Caco-2 (cell line): ENCODE data around the gene C11orf58. TPM values are rescaled to one million over a fixed set of nuclear protein-coding genes. Genes with fewer than 3 reads are reported as not detected.

Source experiments
- BruUV-seq: library from RNA; stranded (reverse); fragments of 400-500 nt; replicated peaks from 2 replicates; lab custom pipeline; 2021; lab: Mats Ljungman, UMichigan
- CTCF ChIA-PET: fragments of 300-600 bp; sonication (Branson Sonifier 250); formaldehyde crosslinking; loops from one replicate; lab custom pipeline; 2022; ENCODE audit warnings: antibody characterized with exemption; lab: Charles Lee
- POLR2A ChIA-PET: fragments of 300-600 bp; sonication (Branson Sonifier 250); formaldehyde crosslinking; loops from one replicate; lab custom pipeline; 2022; ENCODE audit warnings: antibody characterized with exemption; lab: Charles Lee
- DNase-seq, 2 experiments: peaks; one replicate each; pipeline versions ENCODE4 v3.0.0 to v3.0.0-alpha.2; 2020 to 2022
- H3K27me3 ChIP-seq: replicated peaks from 2 replicates; pipeline ENCODE4 v1.6.0; 2011; ENCODE audit warnings: low read length; ENCODE audit not compliant: control insufficient read depth, insufficient read depth
- H3K36me3 ChIP-seq: 2 replicates; pipeline ENCODE4 v1.5.1; 2011; ENCODE audit warnings: low read length; ENCODE audit not compliant: control insufficient read depth, insufficient read depth
- H3K4me1 ChIP-seq: fragments of 250-450 bp; sonication (Bioruptor Pico); 2 replicates; pipeline ENCODE4 v1.5.1; 2020; ENCODE audit warnings: mild to moderate bottlenecking
- H3K4me3 ChIP-seq: 2 replicates; pipeline ENCODE4 v1.5.1; 2011; ENCODE audit warnings: low read depth, mild to moderate bottlenecking, control low read depth, low read length
- H3K9me3 ChIP-seq: fragments of 250-450 bp; sonication (Bioruptor Pico); 2 replicates; pipeline ENCODE4 v1.5.1; 2020; ENCODE audit warnings: mild to moderate bottlenecking, moderate library complexity
- H3K27ac Mint-ChIP-seq: one replicate; pipeline ENCODE4 v1.8.0; 2022; ENCODE audit warnings: mixed read lengths; ENCODE audit not compliant: unreplicated experiment
- H3K27me3 Mint-ChIP-seq: one replicate; pipeline ENCODE4 v1.8.0; 2022; ENCODE audit warnings: mixed read lengths; ENCODE audit not compliant: insufficient read depth, unreplicated experiment
- H3K36me3 Mint-ChIP-seq: one replicate; pipeline ENCODE4 v1.8.0; 2022; ENCODE audit warnings: mild to moderate bottlenecking, mixed read lengths; ENCODE audit not compliant: insufficient read depth, unreplicated experiment
- H3K4me1 Mint-ChIP-seq: one replicate; pipeline ENCODE4 v1.8.0; 2022; ENCODE audit warnings: low read depth, mixed read lengths; ENCODE audit not compliant: unreplicated experiment
- H3K4me3 Mint-ChIP-seq: one replicate; pipeline ENCODE4 v1.8.0; 2022; ENCODE audit warnings: mild to moderate bottlenecking, moderate library complexity, mixed read lengths; ENCODE audit not compliant: unreplicated experiment
- H3K9me3 Mint-ChIP-seq: one replicate; pipeline ENCODE4 v1.8.0; 2022; ENCODE audit warnings: mixed read lengths; ENCODE audit not compliant: unreplicated experiment
- CTCF ChIP-seq, 2 experiments: fragments of 200-600 bp in 1 of 2; IDR thresholded peaks; 1 replicate in 1 of 2; 2 replicates in 1 of 2; pipeline versions ENCODE4 v1.5.1 to v1.8.0; 2011 to 2022; ENCODE audit warnings: antibody characterized with exemption in 1 of 2, control low read depth in 1 of 2, inconsistent platforms in 1 of 2, low read depth in 1 of 2, low read length in 1 of 2, mild to moderate bottlenecking in 1 of 2, moderate library complexity in 1 of 2; ENCODE audit not compliant: insufficient read depth in 1 of 2, severe bottlenecking in 1 of 2, unreplicated experiment in 1 of 2
- intact Hi-C: fragments of 100-400 bp; cut with micrococcal nuclease; formaldehyde crosslinking; loops from one replicate; pipeline ENCODE4 v1.10.0; 2022; ENCODE audit not compliant: unreplicated experiment
- total RNA-seq: library from RNA; stranded (reverse); gene quantifications from 2 replicates; pipeline ENCODE4 v1.2.3, GENCODE V29; 2022

C11orf58 gene
- total RNA-seq, 1 experiment from 2014 or later, result 209 TPM

- intact Hi-C loops, result loop anchor here (2.0 kb wide), 1 partner anchor 277 kb away; no protein-coding TSS in a partner anchor
Observed at GRCh38 chr11:16785520-16786128, 47.2 kb downstream of the C11orf58 start.

GRCh38 chr11:16786131-16786530, 47.7 kb downstream of the C11orf58 start:
- DNase-seq, result no peak
- H3K36me3 ChIP-seq, result no peaks in the 10 kb centered on the region; the same call in none of the 2 replicates
- H3K4me3 ChIP-seq, result no peak overlapping the region
- no peaks in the 10 kb centered on the region for H3K9me3 Mint-ChIP-seq
- H3K27me3 ChIP-seq, result no peaks in the 10 kb centered on the region
- no peak for TF ChIP-seq CTCF (IDR thresholded peaks at IDR 0.05; ENCODE audit: insufficient read depth in 1 of 2, low read depth in 1 of 2, low read length in 1 of 2, severe bottlenecking in 1 of 2, unreplicated experiment in 1 of 2)
- H3K27ac Mint-ChIP-seq, result no peak overlapping the region
- peaks cover 15% of the 10 kb centered on the region for H3K4me1 Mint-ChIP-seq
- peaks cover 34% of the 10 kb centered on the region for H3K36me3 Mint-ChIP-seq
- no peak overlapping the region for H3K4me3 Mint-ChIP-seq
- H3K4me1 ChIP-seq, result peaks cover 22% of the 10 kb centered on the region
- no TSS peak for BruUV-seq
- H3K9me3 ChIP-seq, result no peaks in the 10 kb centered on the region
- CTCF ChIA-PET, result interaction anchor here (1.0 to 1.3 kb wide), 4 partner anchors 34 to 292 kb away, joined by 3 to 6 read pairs (median 4); no protein-coding TSS in a partner anchor
- POLR2A ChIA-PET, result interaction anchor here (0.6 kb wide), 1 partner anchor 91 kb away, joined by 3 read pairs; no protein-coding TSS in a partner anchor
- H3K27me3 Mint-ChIP-seq, result no peaks in the 10 kb centered on the region
- intact Hi-C loops, result no loop called here

More at GRCh38 chr11:16785520-16786128, 47.2 kb downstream of the C11orf58 start:
- H3K27ac Mint-ChIP-seq, result no peak overlapping the region
- peaks cover 22% of the 10 kb centered on the region for H3K4me1 ChIP-seq
- no peaks in the 10 kb centered on the region for H3K9me3 Mint-ChIP-seq
- ChIA-PET CTCF (interaction anchor here (0.6 to 1.3 kb wide), 6 partner anchors 12 to 293 kb away, joined by 3 to 6 read pairs (median 4); no protein-coding TSS in a partner anchor), POLR2A (no interaction called here)
- DNase-seq, result peak; percentile 66 to 76
- no peak overlapping the region for H3K4me3 ChIP-seq
- H3K4me3 Mint-ChIP-seq, result no peak overlapping the region
- no peaks in the 10 kb centered on the region for H3K9me3 ChIP-seq
- no peaks in the 10 kb centered on the region for H3K27me3 ChIP-seq
- H3K4me1 Mint-ChIP-seq, result peaks cover 15% of the 10 kb centered on the region
- TF ChIP-seq CTCF (IDR thresholded peaks at IDR 0.05; ENCODE audit: insufficient read depth in 1 of 2, low read depth in 1 of 2, low read length in 1 of 2, severe bottlenecking in 1 of 2, unreplicated experiment in 1 of 2), result peak; percentile 89 to 92
- H3K36me3 Mint-ChIP-seq, result peaks cover 34% of the 10 kb centered on the region
- no peaks in the 10 kb centered on the region for H3K27me3 Mint-ChIP-seq
- no peaks in the 10 kb centered on the region; the same call in none of the 2 replicates for H3K36me3 ChIP-seq
- no TSS peak for BruUV-seq

- H3K27me3 Mint-ChIP-seq, result no peaks in the 10 kb centered on the region
- no peaks in the 10 kb centered on the region for H3K27me3 ChIP-seq
- H3K9me3 ChIP-seq, result no peaks in the 10 kb centered on the region
- H3K27ac Mint-ChIP-seq, result no peak overlapping the region
- no peak overlapping the region for H3K4me3 ChIP-seq
- peaks cover 15% of the 10 kb centered on the region for H3K4me1 Mint-ChIP-seq
- POLR2A ChIA-PET, result no interaction called here
- BruUV-seq, result no TSS peak
- H3K4me1 ChIP-seq, result peaks cover 17% of the 10 kb centered on the region
- CTCF ChIA-PET, result no interaction called here
- peaks cover 28% of the 10 kb centered on the region for H3K36me3 Mint-ChIP-seq
- H3K36me3 ChIP-seq, result no peaks in the 10 kb centered on the region; the same call in none of the 2 replicates
- intact Hi-C loops, result no loop called here
- H3K4me3 Mint-ChIP-seq, result no peak overlapping the region
- TF ChIP-seq CTCF (IDR thresholded peaks at IDR 0.05; ENCODE audit: insufficient read depth in 1 of 2, low read depth in 1 of 2, low read length in 1 of 2, severe bottlenecking in 1 of 2, unreplicated experiment in 1 of 2), result no peak
- no peaks in the 10 kb centered on the region for H3K9me3 Mint-ChIP-seq
- no peak for DNase-seq
Observed at GRCh38 chr11:16787035-16787742, 48.7 kb downstream of the C11orf58 start.
